ENCODE data around the gene SOX10. TPM values are rescaled to one million over a fixed set of nuclear protein-coding genes. Genes with fewer than 3 reads are reported as not detected.

The SOX10 gene
- total and polyA plus RNA-seq, 9 of the 15 experiments (the other 6 are each of a cell fraction or from before 2014, with no cell fraction given): not detected

- FAIRE-seq: no peak
- WGBS (ENCODE audit: insufficient coverage, low coverage, missing lambda C conversion rate): 29% methylated on average over 6 of the region's 6 CpGs
Measured at GRCh38 chr22:37994049-37994448, 9.7 kb upstream of the SOX10 start.

More at GRCh38 chr22:37994049-37994448, 9.7 kb upstream of the SOX10 start:
- no TSS peak for BruUV-seq (replicated peaks)
- in situ Hi-C loops (cut with MboI): no loop called here
- DNase-seq (ENCODE audit: extremely low read depth in 1 of 4, low spot score in 3 of 4) (no peak), ATAC-seq (no peak)
- no peak overlapping the region for H3K4me2 ChIP-seq (ENCODE audit: insufficient read depth, low read length)
- H3K79me2 ChIP-seq (ENCODE audit: control insufficient read depth, insufficient read depth, low read length): no peaks in the 10 kb centered on the region
- peaks cover 0 to 12% of the 10 kb centered on the region in 2 experiments; a peak in 3 of 5 replicates for H3K4me1 ChIP-seq (replicated peaks in 1 of 2; ENCODE audit: control insufficient read depth in 2 of 2, insufficient read depth in 2 of 2, low read length in 2 of 2)
- no peak overlapping the region for H3K4me3 ChIP-seq
- H3K27ac ChIP-seq (ENCODE audit: extremely low read depth, low read depth, low read length): no peak overlapping the region
- no peak overlapping the region for H2AFZ ChIP-seq (ENCODE audit: low read depth, low read length)
- no peaks in the 10 kb centered on the region for H4K20me1 ChIP-seq (replicated peaks; ENCODE audit: control insufficient read depth, insufficient read depth, low read length)
- no peaks in the 10 kb centered on the region for H3K9me1 ChIP-seq (ENCODE audit: control insufficient read depth, insufficient read depth, low read length)
- intact Hi-C loops (cut with micrococcal nuclease): no loop called here
- no peak overlapping the region for H3K9ac ChIP-seq (ENCODE audit: insufficient read depth in 1 of 2, low read depth in 2 of 2, low read length in 2 of 2)
- TF ChIP-seq IFI16 (CRISPR knock-in tag; IDR thresholded peaks at IDR 0.05) (no peak), POLR3A (IDR thresholded peaks at IDR 0.05; ENCODE audit: borderline replicate concordance, extremely low read depth, insufficient read depth, insufficient read length) (no peak), BRF2 (IDR thresholded peaks at IDR 0.05; ENCODE audit: borderline replicate concordance, insufficient read depth, insufficient read length) (no peak), FOXK2 (conservative IDR thresholded peaks at IDR 0.05 in 1 of 2, IDR thresholded peaks at IDR 0.05 in 1 of 2; ENCODE audit: low read depth in 2 of 2) (no peak), ZNF778 (CRISPR knock-in tag; IDR thresholded peaks at IDR 0.05) (no peak), NCOA4 (IDR thresholded peaks at IDR 0.05; ENCODE audit: partially characterized antibody) (no peak), DDX20 (tag; IDR thresholded peaks at IDR 0.05; ENCODE audit: low read depth) (no peak), MYC (IDR thresholded peaks at IDR 0.05; ENCODE audit: low read depth, low read length) (no peak), MYC (CRISPR knock-in tag; IDR thresholded peaks at IDR 0.05; ENCODE audit: borderline replicate concordance, low read depth) (no peak), ZNF41 (CRISPR knock-in tag; conservative IDR thresholded peaks at IDR 0.05) (no peak), ZBTB5 (IDR thresholded peaks at IDR 0.05) (no peak)
- POLR2A ChIA-PET: interaction anchor here (0.8 to 1.5 kb wide), 2 partner anchors 13 to 150 kb away, joined by 3 to 4 read pairs; no protein-coding TSS in a partner anchor
- H3K9me3 ChIP-seq (replicated peaks; ENCODE audit: control insufficient read depth, insufficient read depth, low read depth, low read length): no peaks in the 10 kb centered on the region
- CTCF ChIA-PET (ENCODE audit: low intra/inter-chr PET ratio): interaction anchor here (0.5 kb wide), 1 partner anchor 244 kb away, joined by 7 read pairs; no protein-coding TSS in a partner anchor
- no peaks in the 10 kb centered on the region; a peak in 1 of 5 replicates for H3K27me3 ChIP-seq (ENCODE audit: control insufficient read depth in 2 of 2, insufficient read depth in 2 of 2, low read length in 2 of 2)
- H3K36me3 ChIP-seq (ENCODE audit: control insufficient read depth, insufficient read depth, low read length): no peaks in the 10 kb centered on the region
